ENCODE results near the gene LIMCH1.
"Not testable (repeated sequence)": the region's sequence is repeated elsewhere in the genome, so short reads cannot be mapped to it uniquely, and the experiment has no call there.

DNA sequence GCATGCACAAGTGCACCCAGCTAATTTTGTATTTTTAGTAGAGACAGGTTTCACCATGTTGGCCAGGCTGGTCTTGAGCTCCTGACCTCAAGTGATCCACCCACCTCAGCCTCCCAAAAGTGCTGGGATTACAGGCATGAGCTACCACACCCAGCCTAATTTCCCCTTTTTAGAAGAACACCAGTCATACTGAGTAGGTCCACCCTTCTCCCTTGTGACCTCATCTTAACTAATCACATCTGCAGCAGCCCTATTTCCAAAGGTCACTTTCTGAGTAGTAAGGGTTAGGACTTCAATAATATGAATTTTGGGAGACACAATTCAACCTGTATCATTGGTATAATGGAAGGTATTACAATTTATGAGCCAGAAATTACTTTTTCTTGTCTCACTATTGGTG is 113.2 kb downstream of the LIMCH1 start:
- TF ChIP-seq POLR2A (IDR thresholded peaks at IDR 0.05): not testable (repeated sequence)
- TF ChIP-seq, protein P1, sequence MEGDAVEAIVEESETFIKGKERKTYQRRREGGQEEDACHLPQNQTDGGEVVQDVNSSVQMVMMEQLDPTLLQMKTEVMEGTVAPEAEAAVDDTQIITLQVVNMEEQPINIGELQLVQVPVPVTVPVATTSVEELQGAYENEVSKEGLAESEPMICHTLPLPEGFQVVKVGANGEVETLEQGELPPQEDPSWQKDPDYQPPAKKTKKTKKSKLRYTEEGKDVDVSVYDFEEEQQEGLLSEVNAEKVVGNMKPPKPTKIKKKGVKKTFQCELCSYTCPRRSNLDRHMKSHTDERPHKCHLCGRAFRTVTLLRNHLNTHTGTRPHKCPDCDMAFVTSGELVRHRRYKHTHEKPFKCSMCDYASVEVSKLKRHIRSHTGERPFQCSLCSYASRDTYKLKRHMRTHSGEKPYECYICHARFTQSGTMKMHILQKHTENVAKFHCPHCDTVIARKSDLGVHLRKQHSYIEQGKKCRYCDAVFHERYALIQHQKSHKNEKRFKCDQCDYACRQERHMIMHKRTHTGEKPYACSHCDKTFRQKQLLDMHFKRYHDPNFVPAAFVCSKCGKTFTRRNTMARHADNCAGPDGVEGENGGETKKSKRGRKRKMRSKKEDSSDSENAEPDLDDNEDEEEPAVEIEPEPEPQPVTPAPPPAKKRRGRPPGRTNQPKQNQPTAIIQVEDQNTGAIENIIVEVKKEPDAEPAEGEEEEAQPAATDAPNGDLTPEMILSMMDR (IDR thresholded peaks at IDR 0.05): not testable (repeated sequence)
